H9 (cell line): ENCODE data around the gene FADS3. TPM values are rescaled to one million over a fixed set of nuclear protein-coding genes. Genes with fewer than 3 reads are reported as not detected.

Source experiments
- DNase-seq: peaks from one replicate; pipeline ENCODE4 v3.0.0-alpha.2; 2017
- H2AFZ ChIP-seq: one replicate; pipeline ENCODE4 v1.6.1; 2013; ENCODE audit warnings: mild to moderate bottlenecking, low read length, control low read depth, moderate library complexity
- H2AK5ac ChIP-seq: 2 replicates; pipeline ENCODE4 v1.6.1; 2013; ENCODE audit warnings: low read length, control low read depth, mixed read lengths; ENCODE audit not compliant: insufficient read length
- H2BK120ac ChIP-seq: one replicate; pipeline ENCODE4 v1.6.1; 2013; ENCODE audit warnings: low read depth, mild to moderate bottlenecking, low read length, control low read depth, inconsistent platforms; ENCODE audit not compliant: poor library complexity, severe bottlenecking
- H2BK12ac ChIP-seq: 2 replicates; pipeline ENCODE4 v1.6.1; 2013; ENCODE audit warnings: low read length, control low read depth, mixed read lengths, low read depth; ENCODE audit not compliant: insufficient read length
- H2BK15ac ChIP-seq: 2 replicates; pipeline ENCODE4 v1.6.1; 2013; ENCODE audit warnings: low read depth, low read length, control low read depth
- H2BK20ac ChIP-seq: one replicate; pipeline ENCODE4 v1.6.1; 2013; ENCODE audit warnings: low read depth, mild to moderate bottlenecking, low read length, control low read depth, inconsistent platforms; ENCODE audit not compliant: poor library complexity, severe bottlenecking
- H2BK5ac ChIP-seq: 2 replicates; pipeline ENCODE4 v1.6.1; 2013; ENCODE audit warnings: low read length, control low read depth, mixed read lengths; ENCODE audit not compliant: insufficient read length
- H3K14ac ChIP-seq: 2 replicates; pipeline ENCODE4 v1.6.1; 2013; ENCODE audit warnings: low read length, control low read depth; ENCODE audit not compliant: insufficient read depth
- H3K18ac ChIP-seq: 2 replicates; pipeline ENCODE4 v1.6.1; 2013; ENCODE audit warnings: low read depth, mild to moderate bottlenecking, mixed read lengths, low read length, control low read depth; ENCODE audit not compliant: insufficient read length
- H3K23ac ChIP-seq: 2 replicates; pipeline ENCODE4 v1.6.1; 2013; ENCODE audit warnings: low read length, control low read depth, mixed read lengths, low read depth; ENCODE audit not compliant: insufficient read length
- H3K23me2 ChIP-seq: 2 replicates; pipeline ENCODE4 v1.6.1; 2013; ENCODE audit warnings: low read depth, mild to moderate bottlenecking, mixed read lengths, low read length, control low read depth; ENCODE audit not compliant: insufficient read length, poor library complexity, severe bottlenecking
- H3K27ac ChIP-seq: 2 replicates; pipeline ENCODE4 v1.5.1; 2013; ENCODE audit warnings: low read length, control low read depth, mixed read lengths, low read depth; ENCODE audit not compliant: insufficient read length
- H3K27me3 ChIP-seq: 2 replicates; pipeline ENCODE4 v1.6.1; 2013; ENCODE audit warnings: low read length, control low read depth, inconsistent platforms; ENCODE audit not compliant: insufficient read depth
- H3K4ac ChIP-seq: 2 replicates; pipeline ENCODE4 v1.6.1; 2013; ENCODE audit warnings: low read depth, mild to moderate bottlenecking, control low read depth, inconsistent platforms, low read length, moderate library complexity
- H3K4me1 ChIP-seq: 2 replicates; pipeline ENCODE4 v1.6.1; 2013; ENCODE audit warnings: low read length, control low read depth, inconsistent platforms; ENCODE audit not compliant: insufficient read depth
- H3K4me2 ChIP-seq: 2 replicates; pipeline ENCODE4 v1.6.1; 2013; ENCODE audit warnings: low read length, control low read depth, mixed read lengths; ENCODE audit not compliant: insufficient read length, insufficient read depth
- H3K56ac ChIP-seq: 2 replicates; pipeline ENCODE4 v1.6.1; 2013; ENCODE audit warnings: low read depth, mild to moderate bottlenecking, mixed read lengths, low read length, control low read depth; ENCODE audit not compliant: insufficient read length
- H3K79me1 ChIP-seq: 2 replicates; pipeline ENCODE4 v1.6.1; 2013; ENCODE audit warnings: low read depth, mild to moderate bottlenecking, moderate library complexity, low read length, control low read depth, inconsistent platforms; ENCODE audit not compliant: insufficient read depth, poor library complexity, severe bottlenecking
- H3K79me2 ChIP-seq: 2 replicates; pipeline ENCODE4 v1.6.1; 2013; ENCODE audit warnings: low read length, control low read depth, inconsistent platforms; ENCODE audit not compliant: insufficient read depth
- H3K9ac ChIP-seq: 2 replicates; pipeline ENCODE4 v1.6.1; 2013; ENCODE audit warnings: low read length, control low read depth, mixed read lengths; ENCODE audit not compliant: insufficient read length; ENCODE audit errors: extremely low read depth
- H3K9me3 ChIP-seq: one replicate; pipeline ENCODE4 v1.6.1; 2013; ENCODE audit warnings: low read depth, low read length, inconsistent platforms; ENCODE audit not compliant: control insufficient read depth
- H3T11ph ChIP-seq: one replicate; pipeline ENCODE4 v1.6.1; 2013; ENCODE audit warnings: mild to moderate bottlenecking, low read length, control low read depth, inconsistent platforms
- H4K20me1 ChIP-seq: one replicate; pipeline ENCODE4 v1.6.1; 2013; ENCODE audit not compliant: control insufficient read depth, insufficient read length, insufficient read depth
- H4K5ac ChIP-seq: 2 replicates; pipeline ENCODE4 v1.6.1; 2013; ENCODE audit warnings: low read depth, mild to moderate bottlenecking, mixed read lengths, low read length, control low read depth; ENCODE audit not compliant: insufficient read length
- H4K8ac ChIP-seq: replicated peaks from 2 replicates; pipeline ENCODE4 v1.6.1; 2013; ENCODE audit warnings: low read length, control low read depth, mixed read lengths, low read depth; ENCODE audit not compliant: insufficient read length
- H4K91ac ChIP-seq: 2 replicates; pipeline ENCODE4 v1.6.1; 2013; ENCODE audit warnings: low read depth, mild to moderate bottlenecking, moderate library complexity, mixed read lengths, low read length, control low read depth; ENCODE audit not compliant: insufficient read length
- H3K27ac Mint-ChIP-seq, 3 experiments: 2 replicates in 2 of 3; 3 replicates in 1 of 3; pipeline ENCODE4 v1.8.0; 2020 to 2021; ENCODE audit warnings: mixed read lengths in 3 of 3, mild to moderate bottlenecking in 1 of 3, moderate library complexity in 1 of 3
- H3K27me3 Mint-ChIP-seq: 2 replicates; pipeline ENCODE4 v1.8.0; 2021; ENCODE audit warnings: low read depth, mild to moderate bottlenecking, moderate library complexity, mixed read lengths
- H3K36me3 Mint-ChIP-seq, 3 experiments: 2 replicates in 2 of 3; 3 replicates in 1 of 3; pipeline ENCODE4 v1.8.0; 2020 to 2021; ENCODE audit warnings: low read depth in 3 of 3, mixed read lengths in 3 of 3; ENCODE audit not compliant: insufficient read depth in 1 of 3
- H3K4me1 Mint-ChIP-seq, 2 experiments: 2 replicates each; pipeline ENCODE4 v1.8.0; 2020; ENCODE audit warnings: mixed read lengths in 2 of 2
- H3K4me3 Mint-ChIP-seq, 2 experiments: 2 replicates in 1 of 2; 3 replicates in 1 of 2; pipeline ENCODE4 v1.8.0; 2020 to 2021; ENCODE audit warnings: mild to moderate bottlenecking in 2 of 2, mixed read lengths in 2 of 2, moderate library complexity in 1 of 2
- H3K9me3 Mint-ChIP-seq, 2 experiments: 2 replicates in 1 of 2; 3 replicates in 1 of 2; pipeline ENCODE4 v1.8.0; 2020; ENCODE audit warnings: mild to moderate bottlenecking in 2 of 2, mixed read lengths in 2 of 2, moderate library complexity in 1 of 2
- CTCF ChIP-seq: fragments of 200-600 bp; sonication (generic); conservative IDR thresholded peaks from 3 replicates; pipeline ENCODE4 v1.8.0; 2021; ENCODE audit warnings: antibody characterized with exemption, mild to moderate bottlenecking
- WGBS: extraction: QIAGEN DNeasy Blood & Tissue Kit; methylation state at CpG from one replicate; pipeline ENCODE4 v1.1.7; 2013; ENCODE audit warnings: missing lambda C conversion rate, low lambda C conversion rate, mixed read lengths; ENCODE audit not compliant: insufficient read length; ENCODE audit errors: extremely low coverage; 5-methylcytosine and 5-hydroxymethylcytosine counted together
- total RNA-seq: library from RNA; stranded (reverse); gene quantifications from 2 replicates; pipeline ENCODE4 v1.2.1, GENCODE V29; 2021

FADS3 gene
- total RNA-seq, 1 experiment from 2014 or later: 34.9 TPM

- H3K4me2 ChIP-seq: no peak overlapping the region
- Mint-ChIP-seq H3K4me3 (no peak overlapping the region), H3K4me1 (peaks cover 28 to 30% of the 10 kb centered on the region in 2 experiments)
Measured at GRCh38 chr11:61874377-61874809, 17.0 kb downstream of the FADS3 start.

More at GRCh38 chr11:61874377-61874809, 17.0 kb downstream of the FADS3 start:
- Histone ChIP-seq H2BK120ac (no peak overlapping the region), H2BK20ac (no peak overlapping the region), H3K23me2 (no peaks in the 10 kb centered on the region), H3T11ph (no peak overlapping the region), H3K18ac (no peak overlapping the region), H3K4ac (no peak overlapping the region), H2AK5ac (no peak overlapping the region), H2AFZ (no peak overlapping the region), H3K14ac (no peak overlapping the region; the same call in 1 of the 2 replicates), H3K23ac (no peak overlapping the region), H3K4me1 (peaks cover 5% of the 10 kb centered on the region; the same call in 1 of the 2 replicates), H2BK5ac (no peak overlapping the region), H4K91ac (no peak overlapping the region), H4K20me1 (no peaks in the 10 kb centered on the region), H3K27me3 (no peaks in the 10 kb centered on the region; the same call in 1 of the 2 replicates), H3K9ac (no peak overlapping the region), H2BK15ac (no peak overlapping the region), H4K5ac (no peak overlapping the region), H3K79me1 (no peaks in the 10 kb centered on the region), H3K56ac (no peak overlapping the region), H2BK12ac (no peak overlapping the region), H3K79me2 (no peaks in the 10 kb centered on the region), H4K8ac (no peak overlapping the region), H3K9me3 (no peaks in the 10 kb centered on the region), H3K27ac (no peak overlapping the region)
- no CpG with 5 or more reads among the region's 12 CpGs for WGBS
- Mint-ChIP-seq H3K27ac (0 out of 7 replicates have a peak overlapping the region, but pooled peaks of 1 of the 3 experiments have one; percentile 30), H3K36me3 (peaks cover 0 to 3% (median 0%) of the 10 kb centered on the region in 3 experiments; a peak in 2 of 7 replicates), H3K27me3 (peaks cover 26% of the 10 kb centered on the region), H3K9me3 (no peaks in the 10 kb centered on the region)
- no peak for DNase-seq
- no peak for TF ChIP-seq CTCF
